Measurements from ENCODE around the gene KCNK1. TPM values are rescaled to one million over a fixed set of nuclear protein-coding genes. Genes with fewer than 3 reads are reported as not detected.

The KCNK1 gene
- total RNA-seq, result 9.4 and 10.4 TPM in 2 replicates

GRCh38 chr1:233613252-233614172 is at the start of gene KCNK1:
Gene KCNK1 (plus strand): TSS chr1:233614106. CDS start chr1:233614172, 66 bp downstream.

Measured in hair follicular keratinocyte (primary cell).